Fibroblast of lung (primary cell): Measurements from ENCODE around the gene NUP210. TPM values are rescaled to one million over a fixed set of nuclear protein-coding genes. Genes with fewer than 3 reads are reported as not detected.

ENCODE experiments used
- DNase-seq, 2 donors: peaks; one replicate each; pipeline versions ENCODE4 v3.0.0 to v3.0.0-alpha.2; 2010; ENCODE audit warnings: low read depth in 2 of 2
- H2AFZ ChIP-seq: 2 replicates; pipeline ENCODE4 v1.5.1; 2012; ENCODE audit warnings: low read length, control low read depth, inconsistent platforms
- H3K27ac ChIP-seq: 2 replicates; pipeline ENCODE4 v1.5.1; 2011; ENCODE audit warnings: low read length, control low read depth; ENCODE audit not compliant: insufficient read depth
- H3K27me3 ChIP-seq: 2 replicates; pipeline ENCODE4 v1.5.1; 2011; ENCODE audit warnings: mild to moderate bottlenecking, low read length; ENCODE audit not compliant: control insufficient read depth, insufficient read depth
- H3K36me3 ChIP-seq: 2 replicates; pipeline ENCODE4 v1.5.1; 2011; ENCODE audit warnings: low read length; ENCODE audit not compliant: control insufficient read depth, insufficient read depth
- H3K4me1 ChIP-seq: 2 replicates; pipeline ENCODE4 v1.5.1; 2011; ENCODE audit warnings: low read length; ENCODE audit not compliant: control insufficient read depth, insufficient read depth; ENCODE audit errors: extremely low read depth
- H3K4me2 ChIP-seq: 2 replicates; pipeline ENCODE4 v1.5.1; 2011; ENCODE audit warnings: low read length, control low read depth; ENCODE audit not compliant: insufficient read depth; ENCODE audit errors: extremely low read depth
- H3K4me3 ChIP-seq, 4 experiments: fragments of 200-600 bp in 1 of 4; sonication (generic) in 1 of 4; replicated peaks in 1 of 4; 2 replicates each; pipeline ENCODE4 v1.5.1; 2011 to 2016; ENCODE audit warnings: low read length in 4 of 4, low read depth in 3 of 4, mild to moderate bottlenecking in 3 of 4, control low read depth in 2 of 4, inconsistent platforms in 1 of 4, mixed read lengths in 1 of 4; ENCODE audit not compliant: insufficient read depth in 1 of 4; ENCODE audit errors: control extremely low read depth in 1 of 4
- H3K79me2 ChIP-seq: 2 replicates; pipeline ENCODE4 v1.5.1; 2012; ENCODE audit warnings: mild to moderate bottlenecking, low read length, inconsistent platforms; ENCODE audit not compliant: control insufficient read depth, insufficient read depth
- H3K9ac ChIP-seq: 2 replicates; pipeline ENCODE4 v1.5.1; 2011; ENCODE audit warnings: mild to moderate bottlenecking, low read length, control low read depth; ENCODE audit not compliant: insufficient read depth
- H3K9me3 ChIP-seq: 2 replicates; pipeline ENCODE4 v1.5.1; 2012; ENCODE audit warnings: low read depth, low read length; ENCODE audit not compliant: control insufficient read depth, insufficient read depth
- H4K20me1 ChIP-seq: 2 replicates; pipeline ENCODE4 v1.5.1; 2011; ENCODE audit warnings: low read length; ENCODE audit not compliant: control insufficient read depth, insufficient read depth; ENCODE audit errors: extremely low read depth
- CTCF ChIP-seq, 2 donors: IDR thresholded peaks in 1 of 2; conservative IDR thresholded peaks in 1 of 2; 1 replicate in 1 of 2; 2 replicates in 1 of 2; pipeline ENCODE4 v1.5.1; 2011 to 2012; ENCODE audit warnings: low read length in 2 of 2, control low read depth in 1 of 2, inconsistent platforms in 1 of 2, low read depth in 1 of 2, mild to moderate bottlenecking in 1 of 2
- EZH2 ChIP-seq: IDR thresholded peaks from 2 replicates; pipeline ENCODE4 v1.5.1; 2012; ENCODE audit warnings: low read length, control low read depth, mild to moderate bottlenecking; ENCODE audit errors: missing control alignments
- polyA plus RNA-seq, 2 donors: library from polyadenylated mRNA; depleted of rRNA in 1 of 2; stranded (reverse) in 1 of 2; unstranded in 1 of 2; fragments of >200 nt; gene quantifications; 2 replicates each; pipeline ENCODE4 v1.2.1, GENCODE V29; 2011 to 2012; ENCODE audit warnings: missing spikeins in 1 of 2
- total RNA-seq: library from RNA; depleted of rRNA; stranded (reverse); fragments of >200 nt; gene quantifications from 2 replicates; pipeline ENCODE4 v1.2.1, GENCODE V29; 2014

NUP210 gene
- total and polyA plus RNA-seq, 2 donors (not counting 1 experiment from before 2014, with no cell fraction given) = 0.09 to 0.33 TPM

- Histone ChIP-seq H3K4me3 (no peak overlapping the region), H3K9ac (no peak overlapping the region), H3K27ac (no peak overlapping the region), H2AFZ (no peak overlapping the region), H3K27me3 (no peaks in the 10 kb centered on the region), H3K4me2 (no peak overlapping the region), H3K79me2 (no peaks in the 10 kb centered on the region), H3K9me3 (no peaks in the 10 kb centered on the region), H4K20me1 (no peaks in the 10 kb centered on the region), H3K4me1 (no peaks in the 10 kb centered on the region), H3K36me3 (no peaks in the 10 kb centered on the region)
- TF ChIP-seq CTCF (conservative IDR thresholded peaks at IDR 0.05 in 1 of 2, IDR thresholded peaks at IDR 0.05 in 1 of 2; ENCODE audit: low read depth in 1 of 2, low read length in 2 of 2) (no peak), EZH2 (no peak)
- DNase-seq = no peak
Measured at GRCh38 chr3:13274125-13274524, 146.0 kb downstream of the NUP210 start.

DNA sequence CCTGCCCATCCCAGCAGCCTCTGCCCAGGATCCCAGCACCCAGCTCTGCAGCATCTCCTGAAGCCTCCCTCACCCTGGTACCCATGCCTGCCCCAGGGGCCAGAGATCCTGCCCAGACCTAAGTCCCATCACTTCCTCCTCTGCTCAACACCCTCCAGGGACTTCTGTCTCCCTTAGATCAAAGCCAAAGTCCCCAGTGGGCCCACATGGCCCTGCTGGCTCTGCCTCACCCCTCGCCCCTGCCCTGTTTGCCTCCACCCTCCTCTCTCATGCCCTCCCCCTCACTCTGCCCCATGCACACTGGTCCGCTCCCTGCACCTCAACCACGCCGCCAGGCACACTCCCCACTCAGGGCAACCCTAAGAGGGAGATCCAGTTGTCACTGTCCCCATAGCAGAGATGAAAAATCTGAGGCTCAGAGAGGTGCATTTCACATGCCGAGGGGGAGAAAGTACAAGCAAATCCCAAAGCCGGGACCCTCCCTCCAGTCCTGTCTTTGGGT is 146.5 kb downstream of the NUP210 start:
- Histone ChIP-seq H2AFZ (no peak overlapping the region), H3K9me3 (no peaks in the 10 kb centered on the region), H3K79me2 (no peaks in the 10 kb centered on the region), H3K4me3 (no peak overlapping the region), H3K4me1 (no peaks in the 10 kb centered on the region), H3K36me3 (no peaks in the 10 kb centered on the region), H3K9ac (no peak overlapping the region), H3K27ac (no peak overlapping the region), H3K4me2 (no peak overlapping the region), H3K27me3 (no peaks in the 10 kb centered on the region), H4K20me1 (no peaks in the 10 kb centered on the region)
- DNase-seq = no peak
- TF ChIP-seq EZH2 (no peak), CTCF (conservative IDR thresholded peaks at IDR 0.05 in 1 of 2, IDR thresholded peaks at IDR 0.05 in 1 of 2; ENCODE audit: low read depth in 1 of 2, low read length in 2 of 2) (no peak)

GRCh38 chr3:13272831-13273603 is 147.1 kb downstream of the NUP210 start:
- Histone ChIP-seq H3K9ac (no peak overlapping the region), H2AFZ (no peak overlapping the region), H3K27me3 (no peaks in the 10 kb centered on the region), H3K27ac (no peak overlapping the region), H3K4me3 (no peak overlapping the region), H4K20me1 (no peaks in the 10 kb centered on the region), H3K36me3 (no peaks in the 10 kb centered on the region), H3K9me3 (no peaks in the 10 kb centered on the region), H3K4me2 (no peak overlapping the region), H3K4me1 (no peaks in the 10 kb centered on the region), H3K79me2 (no peaks in the 10 kb centered on the region)
- DNase-seq = no peak
- TF ChIP-seq CTCF (conservative IDR thresholded peaks at IDR 0.05 in 1 of 2, IDR thresholded peaks at IDR 0.05 in 1 of 2; ENCODE audit: low read depth in 1 of 2, low read length in 2 of 2) (no peak), EZH2 (no peak)
